AG04450 (cell line): ENCODE measurements around the gene IRS1. TPM values are rescaled to one million over a fixed set of nuclear protein-coding genes. Genes with fewer than 3 reads are reported as not detected.

Source experiments
- CTCF ChIA-PET: fragments of 300-600, 350-600 bp; formaldehyde crosslinking; extraction: SDS; loops from one replicate; lab custom pipeline; 2022; ENCODE audit warnings: antibody characterized with exemption, inconsistent platforms; lab: Charles Lee
- POLR2A ChIA-PET: fragments of 350-600 bp; formaldehyde crosslinking; extraction: SDS; loops from one replicate; lab custom pipeline; 2021; ENCODE audit warnings: antibody characterized with exemption, inconsistent platforms; lab: Yijun Ruan, JAX
- DNase-seq: peaks from one replicate; pipeline ENCODE4 v3.0.0-alpha.2; 2011; ENCODE audit warnings: low read depth, low spot score
- H3K27ac ChIP-seq: one replicate; pipeline ENCODE4 v1.5.1; 2012; ENCODE audit warnings: low read depth, low read length, control low read depth
- H3K27me3 ChIP-seq: one replicate; pipeline ENCODE4 v1.6.0; 2012; ENCODE audit warnings: low read length; ENCODE audit not compliant: control insufficient read depth, insufficient read depth
- H3K4me3 ChIP-seq: 2 replicates; pipeline ENCODE4 v1.5.1; 2011; ENCODE audit warnings: mild to moderate bottlenecking, low read depth, low read length, control low read depth
- H3K9me3 ChIP-seq: 2 replicates; pipeline ENCODE4 v1.5.1; 2012; ENCODE audit warnings: low read length; ENCODE audit not compliant: control insufficient read depth, insufficient read depth
- CTCF ChIP-seq: IDR thresholded peaks from 2 replicates; pipeline ENCODE4 v1.5.1; 2011; ENCODE audit warnings: low read depth, low read length, control low read depth, inconsistent platforms
- polyA plus RNA-seq: library from polyadenylated mRNA; depleted of rRNA; stranded (reverse); fragments of >200 nt; gene quantifications from 2 replicates; pipeline ENCODE4 v1.2.3, GENCODE V29; 2011

Gene IRS1
- polyA plus RNA-seq, 1 experiment: 32.9 TPM

GRCh38 chr2:226725126-226725860, 74.3 kb downstream of the IRS1 start:
- H3K27me3 ChIP-seq: no peaks in the 10 kb centered on the region
- H3K4me3 ChIP-seq: no peak overlapping the region
- TF ChIP-seq CTCF: no peak
- no peak for DNase-seq
- ChIA-PET POLR2A (interaction anchor here (0.7 to 1.0 kb wide), 3 partner anchors 57 to 247 kb away, joined by 3 read pairs; no protein-coding TSS in a partner anchor), CTCF (interaction anchor here (1.2 to 1.6 kb wide), 2 partner anchors 69 to 1056 kb away, joined by 3 to 5 read pairs; no protein-coding TSS in a partner anchor)
- peak overlapping the region; percentile 40 for H3K27ac ChIP-seq
- no peaks in the 10 kb centered on the region; the same call in 1 of the 2 replicates for H3K9me3 ChIP-seq

DNA sequence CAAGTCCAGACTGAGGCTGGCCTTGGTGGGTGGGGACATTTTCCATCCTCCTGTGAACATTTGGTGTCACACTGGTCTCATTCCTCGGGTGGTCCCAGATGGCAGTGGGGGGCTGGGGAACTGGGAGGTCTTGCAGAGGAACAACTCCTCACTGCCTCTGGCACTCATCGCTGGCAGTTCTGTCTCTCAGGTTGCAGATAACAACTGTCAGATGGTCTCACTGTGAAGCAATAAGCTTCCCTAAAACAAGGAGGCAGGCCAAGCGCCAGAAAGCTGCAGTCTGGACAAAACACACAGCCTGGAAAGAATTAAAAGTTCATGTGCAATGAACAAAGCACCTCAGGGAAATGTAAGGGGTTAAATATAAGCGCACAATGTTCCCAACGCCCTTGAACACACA, 78.1 kb downstream of the IRS1 start:
- H3K27me3 ChIP-seq: no peaks in the 10 kb centered on the region
- no peak for DNase-seq
- ChIA-PET POLR2A (no interaction called here), CTCF (no interaction called here)
- H3K27ac ChIP-seq: no peak overlapping the region
- TF ChIP-seq CTCF: no peak
- H3K9me3 ChIP-seq: no peaks in the 10 kb centered on the region; the same call in 1 of the 2 replicates
- no peak overlapping the region for H3K4me3 ChIP-seq

- Histone ChIP-seq H3K4me3 (no peak overlapping the region), H3K27me3 (no peaks in the 10 kb centered on the region), H3K9me3 (no peaks in the 10 kb centered on the region; the same call in 1 of the 2 replicates), H3K27ac (no peak overlapping the region)
- TF ChIP-seq CTCF: no peak
- POLR2A ChIA-PET: no interaction called here
- CTCF ChIA-PET: no interaction called here
- no peak for DNase-seq
These were observed 78.7 kb downstream of the IRS1 start for GRCh38 chr2:226720948-226721347.

DNA sequence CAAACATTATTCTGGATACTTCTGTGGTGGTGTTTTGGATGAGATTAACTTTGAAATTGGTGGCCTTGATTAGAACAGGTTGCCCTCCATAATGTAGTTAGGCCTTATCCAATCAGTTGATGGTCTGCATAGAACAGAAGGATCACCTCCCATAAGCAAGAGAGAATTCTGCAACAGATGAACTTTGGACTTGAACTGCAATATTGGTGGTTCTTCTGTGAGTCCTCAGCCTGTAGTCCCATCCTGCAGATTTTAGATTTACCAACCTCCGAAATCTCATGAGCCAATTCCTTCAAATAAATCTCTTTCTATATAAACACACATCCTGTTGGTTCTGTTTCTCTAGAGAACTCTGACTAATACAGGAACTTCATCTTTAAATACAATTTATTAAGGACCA, 81.9 kb downstream of the IRS1 start:
- H3K9me3 ChIP-seq: no peaks in the 10 kb centered on the region
- no peak overlapping the region for H3K4me3 ChIP-seq
- DNase-seq: no peak
- no peak overlapping the region for H3K27ac ChIP-seq
- ChIA-PET CTCF (no interaction called here), POLR2A (no interaction called here)
- no peak for TF ChIP-seq CTCF
- H3K27me3 ChIP-seq: no peaks in the 10 kb centered on the region

GRCh38 chr2:226716126-226716525, 83.5 kb downstream of the IRS1 start:
- Histone ChIP-seq H3K27ac (no peak overlapping the region), H3K9me3 (no peaks in the 10 kb centered on the region), H3K27me3 (no peaks in the 10 kb centered on the region), H3K4me3 (no peak overlapping the region)
- ChIA-PET CTCF (no interaction called here), POLR2A (no interaction called here)
- DNase-seq: no peak
- TF ChIP-seq CTCF: no peak
